Bronchial epithelial cell (primary cell): Measurements from ENCODE around the gene TDRD5. TPM values are rescaled to one million over a fixed set of nuclear protein-coding genes. Genes with fewer than 3 reads are reported as not detected.

Source experiments
- DNase-seq: peaks from one replicate; pipeline ENCODE4 v3.0.0-alpha.2; 2010; ENCODE audit warnings: low read depth
- FAIRE-seq: peaks from 2 replicates; lab custom pipeline; 2011; peaks lifted over from hg19 to GRCh38; lab: Jason Lieb, UNC
- H3K27me3 ChIP-seq: 2 replicates; pipeline ENCODE4 v1.5.1; 2011; ENCODE audit warnings: low read length; ENCODE audit not compliant: control insufficient read depth, insufficient read depth
- H3K36me3 ChIP-seq: 2 replicates; pipeline ENCODE4 v1.5.1; 2011; ENCODE audit warnings: low read length; ENCODE audit not compliant: control insufficient read depth, insufficient read depth
- H3K4me3 ChIP-seq: 2 replicates; pipeline ENCODE4 v1.5.1; 2011; ENCODE audit warnings: mild to moderate bottlenecking, low read depth, low read length, control low read depth
- CTCF ChIP-seq: IDR thresholded peaks from 2 replicates; pipeline ENCODE4 v1.5.1; 2011; ENCODE audit warnings: mild to moderate bottlenecking, moderate library complexity, low read length, control low read depth, inconsistent platforms; ENCODE audit not compliant: insufficient read depth, severe bottlenecking
- total RNA-seq: library from RNA; depleted of rRNA; stranded (reverse); fragments of >200 nt; gene quantifications from 2 replicates; pipeline ENCODE4 v1.2.1, GENCODE V29; 2014

Gene TDRD5
- total RNA-seq, 1 donor from 2014 or later, result not detected

GRCh38 chr1:179714159-179714558, 122.5 kb downstream of the TDRD5 start:
- DNase-seq, result no peak
- TF ChIP-seq CTCF, result no peak
- no peak overlapping the region for H3K4me3 ChIP-seq
- no peak for FAIRE-seq
- no peaks in the 10 kb centered on the region for H3K36me3 ChIP-seq
- H3K27me3 ChIP-seq, result no peaks in the 10 kb centered on the region

GRCh38 chr1:179714623-179715022, 123.0 kb downstream of the TDRD5 start:
- no peaks in the 10 kb centered on the region for H3K36me3 ChIP-seq
- no peak overlapping the region for H3K4me3 ChIP-seq
- DNase-seq (no peak), FAIRE-seq (no peak)
- no peaks in the 10 kb centered on the region for H3K27me3 ChIP-seq
- TF ChIP-seq CTCF, result no peak

DNA sequence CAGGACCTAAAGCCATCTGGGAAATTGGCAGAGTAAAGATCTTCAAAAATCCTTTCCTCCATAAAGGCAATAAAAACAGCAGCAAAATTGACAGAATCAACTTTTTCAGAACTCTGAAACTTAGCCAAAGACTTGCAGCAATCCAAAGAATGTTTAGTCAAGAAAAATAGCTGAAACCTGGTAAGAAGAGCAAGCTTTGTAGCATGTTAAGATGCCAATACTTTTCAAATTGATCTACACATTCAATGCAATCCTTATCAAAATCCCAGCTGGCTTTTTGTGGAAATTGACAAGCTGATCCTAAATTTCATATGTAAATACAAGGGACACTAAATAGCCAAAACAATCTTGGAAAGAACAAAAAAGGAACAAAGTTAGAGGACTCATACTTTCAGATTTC, 127.6 kb downstream of the TDRD5 start:
- DNase-seq, result no peak
- Histone ChIP-seq H3K27me3 (no peaks in the 10 kb centered on the region), H3K4me3 (no peak overlapping the region), H3K36me3 (no peaks in the 10 kb centered on the region)
- no peak for FAIRE-seq
- no peak for TF ChIP-seq CTCF

- H3K4me3 ChIP-seq, result no peak overlapping the region
- FAIRE-seq (no peak), DNase-seq (no peak)
- H3K27me3 ChIP-seq, result no peaks in the 10 kb centered on the region
- H3K36me3 ChIP-seq, result no peaks in the 10 kb centered on the region
- TF ChIP-seq CTCF, result no peak
Measured at GRCh38 chr1:179728271-179728670, 136.6 kb downstream of the TDRD5 start.

GRCh38 chr1:179729881-179730280, 138.2 kb downstream of the TDRD5 start:
- no peak for TF ChIP-seq CTCF

GRCh38 chr1:179731643-179732042, 140.0 kb downstream of the TDRD5 start:
- FAIRE-seq (no peak), DNase-seq (no peak)
- H3K27me3 ChIP-seq, result no peaks in the 10 kb centered on the region
- no peak overlapping the region for H3K4me3 ChIP-seq
- no peaks in the 10 kb centered on the region for H3K36me3 ChIP-seq
- no peak for TF ChIP-seq CTCF

More at GRCh38 chr1:179729881-179730280, 138.2 kb downstream of the TDRD5 start:
- no peak for DNase-seq
- Histone ChIP-seq H3K36me3 (no peaks in the 10 kb centered on the region), H3K4me3 (no peak overlapping the region), H3K27me3 (no peaks in the 10 kb centered on the region)
- FAIRE-seq, result no peak
